Measurements from ENCODE around the gene KRTAP12-1. TPM values are rescaled to one million over a fixed set of nuclear protein-coding genes. Genes with fewer than 3 reads are reported as not detected.

Gene KRTAP12-1
- total RNA-seq, 1 donor from 2014 or later, result not detected

GRCh38 chr21:44681152-44681551 lies 811 bp downstream of the KRTAP12-1 start:
- intact Hi-C loops (cut with DNase I), result no loop called here
- Histone ChIP-seq H3K27me3 (ENCODE audit: low read depth) (peaks cover under 1% of the 10 kb centered on the region), H3K36me3 (no peaks in the 10 kb centered on the region), H3K4me3 (no peak overlapping the region), H3K27ac (no peak overlapping the region), H3K4me1 (no peaks in the 10 kb centered on the region), H3K9me3 (no peaks in the 10 kb centered on the region)
- DNase-seq, result no peak
- ATAC-seq, result no peak
- no peak for TF ChIP-seq CTCF (IDR thresholded peaks at IDR 0.05)

GRCh38 chr21:44677881-44678280 lies 4.1 kb downstream of the KRTAP12-1 start:
- H3K27me3 ChIP-seq (ENCODE audit: low read depth), result no peaks in the 10 kb centered on the region
- no peak overlapping the region for H3K27ac ChIP-seq
- intact Hi-C loops (cut with DNase I), result no loop called here
- H3K36me3 ChIP-seq, result no peaks in the 10 kb centered on the region
- no peak for ATAC-seq
- H3K4me3 ChIP-seq, result no peak overlapping the region
- no peaks in the 10 kb centered on the region for H3K4me1 ChIP-seq
- no peak for DNase-seq
- H3K9me3 ChIP-seq, result peaks cover 6% of the 10 kb centered on the region
- no peak for TF ChIP-seq CTCF (IDR thresholded peaks at IDR 0.05)

GRCh38 chr21:44671911-44672310 lies 10.1 kb downstream of the KRTAP12-1 start:
- ATAC-seq, result no peak
- H3K27ac ChIP-seq, result no peak overlapping the region
- no peaks in the 10 kb centered on the region for H3K4me1 ChIP-seq
- H3K4me3 ChIP-seq, result no peak overlapping the region
- H3K9me3 ChIP-seq, result peaks cover 14% of the 10 kb centered on the region
- TF ChIP-seq CTCF (IDR thresholded peaks at IDR 0.05), result no peak
- H3K27me3 ChIP-seq (ENCODE audit: low read depth), result no peaks in the 10 kb centered on the region
- intact Hi-C loops (cut with DNase I), result no loop called here
- no peaks in the 10 kb centered on the region for H3K36me3 ChIP-seq
- DNase-seq, result no peak

GRCh38 chr21:44670642-44671432 lies 11.1 kb downstream of the KRTAP12-1 start:
- Histone ChIP-seq H3K9me3 (peaks cover 14% of the 10 kb centered on the region), H3K27ac (no peak overlapping the region), H3K27me3 (ENCODE audit: low read depth) (no peaks in the 10 kb centered on the region), H3K4me1 (no peaks in the 10 kb centered on the region), H3K36me3 (no peaks in the 10 kb centered on the region), H3K4me3 (no peak overlapping the region)
- intact Hi-C loops (cut with DNase I), result no loop called here
- no peak for ATAC-seq
- no peak for TF ChIP-seq CTCF (IDR thresholded peaks at IDR 0.05)
- DNase-seq, result no peak

- Histone ChIP-seq H3K4me1 (no peaks in the 10 kb centered on the region), H3K36me3 (no peaks in the 10 kb centered on the region), H3K4me3 (no peak overlapping the region), H3K27ac (no peak overlapping the region), H3K27me3 (ENCODE audit: low read depth) (no peaks in the 10 kb centered on the region), H3K9me3 (peaks cover 5% of the 10 kb centered on the region)
- no peak for TF ChIP-seq CTCF (IDR thresholded peaks at IDR 0.05)
- ATAC-seq (no peak), DNase-seq (no peak)
- intact Hi-C loops (cut with DNase I), result no loop called here
Observed at GRCh38 chr21:44667612-44668011, 14.4 kb downstream of the KRTAP12-1 start.

All from lower lobe of right lung (tissue), 2 donors.